HCT116 (cell line): ENCODE results near the gene TSHZ1. TPM values are rescaled to one million over a fixed set of nuclear protein-coding genes. Genes with fewer than 3 reads are reported as not detected.

Source experiments
- ATAC-seq: fragments of 200-7000 bp; cut with Tn5 transposase; 2 replicates; pipeline ENCODE4 v1.9.1; 2020; ENCODE audit warnings: mild to moderate bottlenecking, moderate library complexity
- BruUV-seq: library from RNA; stranded (reverse); fragments of 400-500 nt; replicated peaks from 2 replicates; lab custom pipeline; 2021; lab: Mats Ljungman, UMichigan
- CTCF ChIA-PET: fragments of 300-600 bp; sonication (Branson Sonifier 250); formaldehyde crosslinking; loops from one replicate; lab custom pipeline; 2021; ENCODE audit warnings: antibody characterized with exemption; lab: Charles Lee
- POLR2A ChIA-PET: fragments of 300-600, 350-600 bp; sonication (Branson Sonifier 250); formaldehyde crosslinking; loops from one replicate; lab custom pipeline; 2021; ENCODE audit warnings: antibody characterized with exemption; lab: Charles Lee
- RAD21 ChIA-PET, 2 experiments: fragments of 300-600 bp; sonication (Branson Sonifier 250); formaldehyde crosslinking; loops; one replicate each; lab custom pipeline; 2023; ENCODE audit warnings: low total read pairs in 2 of 2; ENCODE audit not compliant: uncharacterized antibody in 2 of 2, unreplicated experiment in 2 of 2, low non-redundant PET in 1 of 2; lab: Charles Lee
- DNase-seq: peaks from one replicate; pipeline ENCODE4 v3.0.0-alpha.2; 2010; ENCODE audit warnings: low read depth, low spot score
- H2AFZ ChIP-seq: fragments of 200-600 bp; shearing (Covaris generic), sonication (generic); 2 replicates; pipeline ENCODE4 v1.6.1; 2017; ENCODE audit warnings: low read depth, mixed run types, mixed read lengths, antibody characterized with exemption, low read length; ENCODE audit not compliant: poor library complexity, severe bottlenecking
- H3K27ac ChIP-seq: 2 replicates; pipeline ENCODE4 v1.5.1; 2012; ENCODE audit warnings: low read depth, low read length
- H3K27me3 ChIP-seq: fragments of 200-600 bp; sonication (generic); 2 replicates; pipeline ENCODE4 v1.6.1; 2016; ENCODE audit warnings: mixed run types, low read length, mixed read lengths; ENCODE audit not compliant: insufficient read depth
- H3K36me3 ChIP-seq, 2 experiments: fragments of 200-500 bp in 1 of 2; fragments of 200-600 bp in 1 of 2; sonication (Bioruptor generic) in 1 of 2; sonication (generic) in 1 of 2; 2 replicates each; pipeline versions ENCODE4 v1.5.1 to v1.6.1; 2014 to 2016; ENCODE audit warnings: low read length in 2 of 2, inconsistent platforms in 1 of 2, mixed read lengths in 1 of 2, mixed run types in 1 of 2; ENCODE audit not compliant: insufficient read depth in 2 of 2, control insufficient read depth in 1 of 2
- H3K4me1 ChIP-seq, 2 experiments: fragments of 200-600 bp in 1 of 2; sonication (generic) in 1 of 2; 2 replicates each; pipeline versions ENCODE4 v1.5.1 to v1.6.1; 2012 to 2017; ENCODE audit warnings: low read length in 2 of 2, inconsistent platforms in 1 of 2, mild to moderate bottlenecking in 1 of 2, mixed read lengths in 1 of 2, mixed run types in 1 of 2, moderate library complexity in 1 of 2; ENCODE audit not compliant: insufficient read depth in 2 of 2, control insufficient read depth in 1 of 2
- H3K4me2 ChIP-seq: fragments of 200-600 bp; sonication (generic); 2 replicates; pipeline ENCODE4 v1.6.1; 2017; ENCODE audit warnings: mixed run types, low read length, mixed read lengths
- H3K4me3 ChIP-seq, 2 experiments: fragments of 200-600 bp in 1 of 2; sonication (generic) in 1 of 2; replicated peaks in 1 of 2; 2 replicates each; pipeline ENCODE4 v1.5.1; 2011 to 2016; ENCODE audit warnings: low read length in 2 of 2, control low read depth in 1 of 2, low read depth in 1 of 2, mild to moderate bottlenecking in 1 of 2, mixed read lengths in 1 of 2, mixed run types in 1 of 2
- H3K79me2 ChIP-seq: fragments of 200-600 bp; sonication (generic); 2 replicates; pipeline ENCODE4 v1.6.1; 2017; ENCODE audit warnings: mild to moderate bottlenecking, mixed run types, low read length, moderate library complexity, mixed read lengths; ENCODE audit not compliant: insufficient read depth
- H3K9ac ChIP-seq: fragments of 200-600 bp; sonication (generic); 2 replicates; pipeline ENCODE4 v1.6.1; 2016; ENCODE audit warnings: low read length, mixed read lengths
- H3K9me2 ChIP-seq: fragments of 200-600 bp; sonication (generic), shearing (Covaris generic); 2 replicates; pipeline ENCODE4 v1.6.1; 2017; ENCODE audit warnings: mixed run types, mild to moderate bottlenecking, moderate library complexity; ENCODE audit not compliant: insufficient read depth
- H3K9me3 ChIP-seq, 2 experiments: fragments of 200-500 bp in 1 of 2; fragments of 200-600 bp in 1 of 2; sonication (Bioruptor generic) in 1 of 2; sonication (generic) in 1 of 2; 2 replicates each; pipeline ENCODE4 v1.6.1; 2014 to 2017; ENCODE audit warnings: low read length in 2 of 2, mixed read lengths in 2 of 2, inconsistent platforms in 1 of 2, low read depth in 1 of 2, mild to moderate bottlenecking in 1 of 2, mixed run types in 1 of 2, moderate library complexity in 1 of 2; ENCODE audit not compliant: control insufficient read depth in 1 of 2, insufficient read depth in 1 of 2
- H4K20me1 ChIP-seq: fragments of 200-600 bp; sonication (generic), shearing (Covaris generic); 2 replicates; pipeline ENCODE4 v1.6.1; 2017; ENCODE audit warnings: mixed run types, mild to moderate bottlenecking, moderate library complexity; ENCODE audit not compliant: insufficient read depth
- ATF3 ChIP-seq: IDR thresholded peaks from 2 replicates; pipeline ENCODE4 v1.6.1; 2012
- CBX3 ChIP-seq: IDR thresholded peaks from 2 replicates; pipeline ENCODE4 v1.6.1; 2012; ENCODE audit warnings: low read depth
- CEBPB ChIP-seq: IDR thresholded peaks from 2 replicates; pipeline ENCODE4 v1.6.1; 2012; ENCODE audit warnings: low read depth
- EGR1 ChIP-seq: IDR thresholded peaks from 2 replicates; pipeline ENCODE4 v1.6.1; 2012; ENCODE audit warnings: low read depth
- ELF1 ChIP-seq: IDR thresholded peaks from 2 replicates; pipeline ENCODE4 v1.6.1; 2012; ENCODE audit warnings: low read depth, borderline replicate concordance
- EZH2 ChIP-seq: fragments of 200-600 bp; sonication (generic); IDR thresholded peaks from 2 replicates; pipeline ENCODE4 v1.6.1; 2017; ENCODE audit warnings: antibody characterized with exemption, mixed run types
- EZH2phosphoT487 ChIP-seq: fragments of 200-600 bp; IDR thresholded peaks from 2 replicates; pipeline ENCODE4 v1.6.1; 2018; ENCODE audit warnings: antibody characterized with exemption, borderline replicate concordance
- JUND ChIP-seq: IDR thresholded peaks from 2 replicates; pipeline ENCODE4 v1.6.1; 2012
- POLR2AphosphoS5 ChIP-seq: IDR thresholded peaks from 2 replicates; pipeline ENCODE4 v1.6.1; 2011; ENCODE audit warnings: mild to moderate bottlenecking, low read depth, low read length, moderate library complexity
- SIN3A ChIP-seq: IDR thresholded peaks from 2 replicates; pipeline ENCODE4 v1.6.1; 2012; ENCODE audit warnings: low read depth
- SP1 ChIP-seq: IDR thresholded peaks from 2 replicates; pipeline ENCODE4 v1.6.1; 2012; ENCODE audit warnings: low read depth
- SRF ChIP-seq: IDR thresholded peaks from 2 replicates; pipeline ENCODE4 v1.6.1; 2012; ENCODE audit warnings: low read depth
- TCF7L2 ChIP-seq: IDR thresholded peaks from 2 replicates; pipeline ENCODE4 v1.7.0; 2011; ENCODE audit warnings: borderline replicate concordance, inconsistent platforms; ENCODE audit not compliant: insufficient read depth, insufficient read length; ENCODE audit errors: extremely low read depth
- ZFX ChIP-seq: fragments of 450-650 bp; IDR thresholded peaks from 2 replicates; pipeline ENCODE4 v1.6.1; 2017
- ZNF274 ChIP-seq: fragments of 200-500 bp; sonication (Bioruptor generic); IDR thresholded peaks from 2 replicates; pipeline ENCODE4 v1.6.1; 2014; ENCODE audit warnings: mild to moderate bottlenecking, low read depth, low read length, inconsistent platforms
- intact Hi-C: fragments of 100-400 bp; cut with micrococcal nuclease; formaldehyde crosslinking; loops from 2 replicates; pipeline ENCODE4 v1.10.0; 2022
- total RNA-seq: library from RNA; stranded (reverse); gene quantifications from one replicate; pipeline ENCODE4 v1.2.1, GENCODE V29; 2021; ENCODE audit not compliant: unreplicated experiment

Gene TSHZ1
- total RNA-seq, 1 experiment from 2014 or later: 5.7 TPM

- Histone ChIP-seq H3K79me2 (no peaks in the 10 kb centered on the region), H3K27me3 (no peaks in the 10 kb centered on the region), H3K36me3 (no peaks in the 10 kb centered on the region), H3K27ac (no peak overlapping the region), H2AFZ (no peak overlapping the region), H3K9ac (no peak overlapping the region), H3K4me3 (no peak overlapping the region), H3K9me2 (no peaks in the 10 kb centered on the region), H3K9me3 (no peaks in the 10 kb centered on the region), H3K4me1 (peaks cover 0 to 7% of the 10 kb centered on the region in 2 experiments; a peak in 1 of 4 replicates), H3K4me2 (no peak overlapping the region), H4K20me1 (no peaks in the 10 kb centered on the region)
- ATAC-seq (no peak), DNase-seq (no peak)
- ChIA-PET CTCF (no interaction called here), POLR2A (no interaction called here), RAD21 (no interaction called here)
- intact Hi-C loops: no loop called here
- TF ChIP-seq CEBPB: no peak
- no peak for TF ChIP-seq CBX3
- no peak for TF ChIP-seq SIN3A
- no peak for TF ChIP-seq EGR1
- no peak for TF ChIP-seq ZNF274
- no peak for TF ChIP-seq SRF
- no peak for TF ChIP-seq POLR2AphosphoS5
- TF ChIP-seq SP1: no peak
- no peak for TF ChIP-seq EZH2phosphoT487
- TF ChIP-seq EZH2: no peak
- TF ChIP-seq JUND: no peak
- TF ChIP-seq ZFX: no peak
- TF ChIP-seq ATF3: no peak
- no peak for TF ChIP-seq TCF7L2
- no TSS peak for BruUV-seq
Measured at GRCh38 chr18:75189696-75190095, 20.9 kb upstream of the TSHZ1 start.

- no peaks in the 10 kb centered on the region for H3K9me3 ChIP-seq
- ChIA-PET CTCF (no interaction called here), RAD21 (no interaction called here), POLR2A (no interaction called here)
- TF ChIP-seq ATF3 (no peak), CEBPB (no peak), SIN3A (no peak), ELF1 (no peak)
- H4K20me1 ChIP-seq: no peaks in the 10 kb centered on the region
- no peak overlapping the region for H3K4me3 ChIP-seq
- H3K9ac ChIP-seq: no peak overlapping the region
- H3K9me2 ChIP-seq: no peaks in the 10 kb centered on the region
- no peaks in the 10 kb centered on the region for H3K27me3 ChIP-seq
- intact Hi-C loops: no loop called here
- no peaks in the 10 kb centered on the region for H3K4me1 ChIP-seq
- no peak overlapping the region for H3K4me2 ChIP-seq
- DNase-seq (no peak), ATAC-seq (no peak)
- no TSS peak for BruUV-seq
- no peaks in the 10 kb centered on the region for H3K36me3 ChIP-seq
- H2AFZ ChIP-seq: no peak overlapping the region
- no peak overlapping the region for H3K27ac ChIP-seq
- no peaks in the 10 kb centered on the region for H3K79me2 ChIP-seq
Measured at GRCh38 chr18:75192899-75193298, 17.7 kb upstream of the TSHZ1 start.
